HUES64 (cell line): ENCODE data around the gene SCUBE1.

Source experiments
- H3K27ac ChIP-seq: 2 replicates; pipeline ENCODE4 v1.7.0; 2013; ENCODE audit warnings: low read depth, low read length, inconsistent platforms
- H3K27me3 ChIP-seq: 2 replicates; pipeline ENCODE4 v1.6.1; 2013; ENCODE audit warnings: mild to moderate bottlenecking, low read length; ENCODE audit not compliant: insufficient read depth
- H3K36me3 ChIP-seq: 2 replicates; pipeline ENCODE4 v1.6.1; 2013; ENCODE audit warnings: mild to moderate bottlenecking, low read length; ENCODE audit not compliant: insufficient read depth
- H3K4me1 ChIP-seq: 2 replicates; pipeline ENCODE4 v1.6.1; 2013; ENCODE audit warnings: mild to moderate bottlenecking, low read length, moderate library complexity; ENCODE audit not compliant: insufficient read depth
- H3K4me3 ChIP-seq: 2 replicates; pipeline ENCODE4 v1.5.1; 2013; ENCODE audit warnings: mild to moderate bottlenecking, low read length, moderate library complexity
- H3K9ac ChIP-seq: 2 replicates; pipeline ENCODE4 v1.6.1; 2013; ENCODE audit warnings: mild to moderate bottlenecking, low read depth, low read length
- H3K9me3 ChIP-seq: 2 replicates; pipeline ENCODE4 v1.6.1; 2013; ENCODE audit warnings: low read depth, low read length; ENCODE audit not compliant: insufficient read depth
- WGBS: fragments of 150-250, 120-280 bp; methylation state at CpG from one replicate; pipeline ENCODE4 v1.1.7; 2013; ENCODE audit warnings: missing lambda C conversion rate; 5-methylcytosine and 5-hydroxymethylcytosine counted together

SCUBE1 gene

GRCh38 chr22:43241699-43242386 lies 101.3 kb downstream of the SCUBE1 start:
- no peaks in the 10 kb centered on the region for H3K9me3 ChIP-seq
- no peak overlapping the region for H3K4me3 ChIP-seq
- no peaks in the 10 kb centered on the region for H3K4me1 ChIP-seq
- WGBS: 91% methylated on average over 14 of the region's 14 CpGs
- no peak overlapping the region for H3K27ac ChIP-seq
- H3K36me3 ChIP-seq: no peaks in the 10 kb centered on the region
- H3K9ac ChIP-seq: no peak overlapping the region
- no peaks in the 10 kb centered on the region for H3K27me3 ChIP-seq

- 90% methylated on average over 15 of the region's 15 CpGs for WGBS
- Histone ChIP-seq H3K9ac (no peak overlapping the region), H3K36me3 (no peaks in the 10 kb centered on the region), H3K4me3 (no peak overlapping the region), H3K27ac (no peak overlapping the region), H3K27me3 (no peaks in the 10 kb centered on the region), H3K9me3 (no peaks in the 10 kb centered on the region), H3K4me1 (no peaks in the 10 kb centered on the region)
Observed at GRCh38 chr22:43241138-43241597, 102.0 kb downstream of the SCUBE1 start.

DNA sequence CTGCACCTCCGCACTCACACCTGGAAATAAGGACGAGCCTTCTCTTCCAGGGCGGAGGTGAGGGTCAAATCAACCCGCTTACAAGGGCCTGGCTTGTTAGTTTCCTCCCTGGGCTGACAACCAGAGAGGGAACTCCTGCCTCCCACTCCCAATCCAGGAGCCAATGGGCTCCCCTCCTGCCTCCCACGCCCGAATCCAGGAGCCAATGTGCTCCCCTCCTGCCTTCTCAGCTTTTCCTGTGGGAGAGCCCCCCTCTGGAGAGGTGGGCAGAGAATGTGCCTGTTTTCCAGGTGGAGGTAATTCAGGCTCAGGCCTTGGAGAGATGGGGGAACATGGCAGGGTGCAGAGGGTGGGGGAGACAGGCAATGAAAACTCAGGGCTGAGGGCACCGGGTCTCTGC lies 102.6 kb downstream of the SCUBE1 start:
- H3K9ac ChIP-seq: no peak overlapping the region
- no peak overlapping the region for H3K27ac ChIP-seq
- H3K4me1 ChIP-seq: no peaks in the 10 kb centered on the region
- no peaks in the 10 kb centered on the region for H3K9me3 ChIP-seq
- H3K4me3 ChIP-seq: no peak overlapping the region
- H3K36me3 ChIP-seq: no peaks in the 10 kb centered on the region
- no peaks in the 10 kb centered on the region for H3K27me3 ChIP-seq
- 92% methylated on average over 7 of the region's 7 CpGs for WGBS

DNA sequence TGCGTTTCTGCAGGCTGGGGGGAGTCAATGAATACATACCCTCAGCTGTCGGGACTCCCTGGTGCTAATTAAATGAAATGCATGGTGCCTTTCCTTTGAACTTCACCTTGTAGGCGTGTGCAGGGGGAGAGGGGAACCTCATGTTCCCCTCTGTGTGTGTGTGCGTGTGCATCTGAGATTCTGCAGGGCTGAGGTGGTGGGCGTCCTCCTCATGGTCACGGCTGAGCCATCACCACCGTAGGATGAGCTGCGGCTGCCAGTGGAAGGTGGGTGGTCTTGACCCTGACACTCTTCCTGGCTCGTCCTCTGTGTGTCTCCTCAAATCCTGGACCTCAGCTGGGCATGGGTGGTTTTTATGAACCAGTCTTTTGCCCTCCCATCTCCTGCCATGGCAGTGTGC lies 103.2 kb downstream of the SCUBE1 start:
- Histone ChIP-seq H3K27ac (no peak overlapping the region), H3K4me1 (no peaks in the 10 kb centered on the region), H3K27me3 (no peaks in the 10 kb centered on the region), H3K4me3 (no peak overlapping the region), H3K9me3 (no peaks in the 10 kb centered on the region), H3K36me3 (no peaks in the 10 kb centered on the region), H3K9ac (no peak overlapping the region)
- 85% methylated on average over 9 of the region's 9 CpGs for WGBS

- Histone ChIP-seq H3K4me1 (no peaks in the 10 kb centered on the region), H3K27me3 (no peaks in the 10 kb centered on the region), H3K36me3 (no peaks in the 10 kb centered on the region), H3K4me3 (no peak overlapping the region), H3K9me3 (no peaks in the 10 kb centered on the region), H3K9ac (no peak overlapping the region), H3K27ac (no peak overlapping the region)
- WGBS: 82% methylated on average over 7 of the region's 7 CpGs
Observed at GRCh38 chr22:43239193-43239780, 103.9 kb downstream of the SCUBE1 start.

DNA sequence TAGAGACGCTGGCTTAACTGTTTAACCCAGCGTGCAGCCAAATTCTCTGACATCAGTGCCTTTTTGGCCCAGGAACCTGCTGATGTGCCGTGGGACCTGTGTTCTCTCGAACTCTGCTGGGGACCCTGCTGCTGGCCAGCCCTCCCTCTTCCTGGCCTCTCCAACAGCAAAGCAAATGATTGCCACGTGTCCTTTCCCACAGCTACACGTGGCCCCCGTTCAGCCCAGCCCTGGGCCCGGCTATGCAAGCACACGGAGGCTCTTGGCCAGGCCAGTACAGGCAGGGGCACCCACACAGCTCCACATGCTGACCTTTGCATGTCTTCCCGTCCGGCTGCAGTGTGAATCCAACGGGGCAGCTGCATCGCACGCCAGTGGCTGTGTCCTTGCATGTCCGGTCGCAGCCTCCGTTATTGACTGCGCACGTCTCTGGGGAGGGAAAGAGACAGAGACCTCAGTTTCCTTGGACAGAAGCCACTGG lies 104.6 kb downstream of the SCUBE1 start:
- WGBS: 90% methylated on average over 19 of the region's 19 CpGs
- H3K4me1 ChIP-seq: no peaks in the 10 kb centered on the region
- no peak overlapping the region for H3K4me3 ChIP-seq
- no peaks in the 10 kb centered on the region for H3K36me3 ChIP-seq
- H3K9ac ChIP-seq: no peak overlapping the region
- no peak overlapping the region for H3K27ac ChIP-seq
- H3K9me3 ChIP-seq: no peaks in the 10 kb centered on the region
- H3K27me3 ChIP-seq: no peaks in the 10 kb centered on the region

DNA sequence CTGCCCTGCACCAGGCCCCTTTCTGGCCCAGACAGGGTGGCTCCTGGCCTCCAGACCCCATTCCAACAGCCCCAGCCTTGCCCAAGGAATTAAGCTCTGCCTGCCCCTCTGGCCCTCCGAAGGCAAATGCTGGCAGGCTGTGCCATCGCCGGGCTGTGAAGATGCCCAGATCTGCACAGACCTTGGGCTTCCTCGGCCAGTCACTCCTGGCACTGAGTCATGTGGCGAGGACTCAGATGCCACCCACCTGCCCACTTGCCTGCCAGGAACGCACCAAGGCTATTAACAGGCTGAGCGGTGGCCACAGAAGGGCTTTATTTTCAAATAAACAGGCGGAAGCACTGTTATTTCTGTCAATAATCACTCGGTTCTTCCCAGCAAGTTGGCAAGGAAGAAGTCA lies 105.9 kb downstream of the SCUBE1 start:
- Histone ChIP-seq H3K36me3 (no peaks in the 10 kb centered on the region), H3K4me3 (no peak overlapping the region), H3K27me3 (no peaks in the 10 kb centered on the region), H3K9ac (no peak overlapping the region), H3K4me1 (no peaks in the 10 kb centered on the region), H3K9me3 (no peaks in the 10 kb centered on the region), H3K27ac (no peak overlapping the region)
- whole genome bisulfite sequencing: 90% methylated on average over 9 of the region's 9 CpGs

DNA sequence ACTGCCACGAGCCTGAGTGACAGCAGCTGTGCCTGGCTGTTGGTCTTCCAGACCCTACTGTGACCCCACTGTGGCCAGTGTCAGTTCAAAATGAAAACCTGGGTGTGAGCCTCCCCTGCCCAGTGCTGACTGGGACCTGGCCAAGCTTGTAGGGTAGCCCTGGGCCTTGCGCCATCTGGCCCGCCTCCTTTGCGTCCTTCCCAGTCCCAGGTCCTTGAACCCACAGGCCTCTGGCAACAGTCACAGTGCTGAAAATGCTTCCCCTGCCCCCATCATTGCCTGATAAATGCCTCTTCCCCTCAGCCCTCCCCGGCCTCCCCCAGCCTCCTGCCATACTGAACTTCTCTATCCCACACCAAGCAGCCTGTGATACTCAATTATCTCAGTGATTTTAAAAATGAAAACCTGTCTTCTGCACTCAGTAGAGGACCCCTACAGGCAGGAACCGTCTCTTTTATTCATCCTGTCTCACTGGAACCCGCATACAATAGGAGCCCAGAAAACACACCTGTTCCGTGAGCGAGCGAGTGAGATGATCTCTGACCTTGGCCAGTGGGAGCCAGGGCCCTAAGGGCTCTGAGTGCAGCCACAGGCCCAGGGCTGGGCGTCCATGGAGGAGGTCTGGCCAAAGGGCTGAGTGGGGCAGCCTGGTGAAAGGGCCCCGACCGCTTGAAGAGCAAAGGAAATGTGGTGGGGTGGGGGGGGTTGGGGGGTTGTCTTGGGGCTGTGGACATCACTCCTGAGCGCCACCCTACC lies 106.6 kb downstream of the SCUBE1 start:
- Histone ChIP-seq H3K4me3 (no peak overlapping the region), H3K4me1 (no peaks in the 10 kb centered on the region), H3K27ac (no peak overlapping the region), H3K27me3 (no peaks in the 10 kb centered on the region), H3K36me3 (no peaks in the 10 kb centered on the region), H3K9me3 (no peaks in the 10 kb centered on the region), H3K9ac (no peak overlapping the region)
- 89% methylated on average over 14 of the region's 14 CpGs for WGBS

GRCh38 chr22:43235445-43236409 lies 107.4 kb downstream of the SCUBE1 start:
- 82% methylated on average over 22 of the region's 22 CpGs for WGBS
- no peak overlapping the region for H3K4me3 ChIP-seq
- H3K27ac ChIP-seq: no peak overlapping the region
- no peaks in the 10 kb centered on the region for H3K9me3 ChIP-seq
- no peaks in the 10 kb centered on the region for H3K4me1 ChIP-seq
- no peak overlapping the region for H3K9ac ChIP-seq
- no peaks in the 10 kb centered on the region for H3K36me3 ChIP-seq
- no peaks in the 10 kb centered on the region for H3K27me3 ChIP-seq

GRCh38 chr22:43234264-43234988 lies 108.7 kb downstream of the SCUBE1 start:
- no peak overlapping the region for H3K27ac ChIP-seq
- WGBS: 88% methylated on average over 8 of the region's 9 CpGs

More at GRCh38 chr22:43234264-43234988, 108.7 kb downstream of the SCUBE1 start:
- Histone ChIP-seq H3K9me3 (no peaks in the 10 kb centered on the region), H3K36me3 (no peaks in the 10 kb centered on the region), H3K4me3 (no peak overlapping the region), H3K9ac (no peak overlapping the region), H3K27me3 (no peaks in the 10 kb centered on the region), H3K4me1 (no peaks in the 10 kb centered on the region)
